ENCODE results near the gene MGAT4D.

The MGAT4D gene

GRCh38 chr4:140406292-140406691, 91.8 kb downstream of the MGAT4D start:
- POLR2A ChIA-PET: no interaction called here
- DNase-seq (ENCODE audit: extremely low spot score): no peak
- TF ChIP-seq CTBP1 (IDR thresholded peaks at IDR 0.05; ENCODE audit: borderline replicate concordance) (no peak), ARNT (IDR thresholded peaks at IDR 0.05) (no peak), SP1 (IDR thresholded peaks at IDR 0.05) (no peak), NFRKB (IDR thresholded peaks at IDR 0.05) (no peak), ZNF384 (IDR thresholded peaks at IDR 0.05) (no peak), FOXK2 (IDR thresholded peaks at IDR 0.05) (no peak), FOXM1 (IDR thresholded peaks at IDR 0.05; ENCODE audit: borderline replicate concordance) (no peak), HDGF (IDR thresholded peaks at IDR 0.05; ENCODE audit: borderline replicate concordance) (no peak), PKNOX1 (IDR thresholded peaks at IDR 0.05) (no peak), BHLHE40 (IDR thresholded peaks at IDR 0.05; ENCODE audit: borderline replicate concordance) (no peak), L3MBTL2 (conservative IDR thresholded peaks at IDR 0.05) (no peak), ELF4 (IDR thresholded peaks at IDR 0.05) (no peak)
- CTCF ChIA-PET: no interaction called here

- POLR2A ChIA-PET: interaction anchor here (1.1 kb wide), 1 partner anchor 27 kb away, joined by 3 read pairs; the partner anchor contains the start of gene SCOC
- TF ChIP-seq TARDBP (IDR thresholded peaks at IDR 0.05) (no peak), FOXM1 (IDR thresholded peaks at IDR 0.05; ENCODE audit: borderline replicate concordance) (no peak)
- CTCF ChIA-PET: no interaction called here
- no peak for DNase-seq (ENCODE audit: extremely low spot score)
Observed at GRCh38 chr4:140400111-140400510, 98.0 kb downstream of the MGAT4D start.

DNA sequence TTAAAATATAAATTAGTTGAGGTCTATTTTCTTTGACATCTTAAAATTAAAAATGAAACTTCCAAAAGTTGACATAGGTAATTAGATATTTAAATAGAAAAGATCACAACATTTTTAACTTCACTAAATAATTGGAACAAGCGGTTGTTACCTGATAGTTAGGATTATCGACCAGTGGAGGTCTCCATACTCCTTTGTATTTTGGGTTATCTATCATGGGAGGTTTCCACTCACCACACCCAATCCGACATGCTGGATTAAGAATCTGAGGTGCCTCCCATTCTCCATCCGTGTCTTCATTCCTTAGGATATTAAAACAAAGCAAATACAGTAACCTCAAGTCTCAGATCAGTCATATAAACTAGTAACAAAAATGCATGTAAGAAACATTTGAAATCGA, 102.4 kb downstream of the MGAT4D start:
- CTCF ChIA-PET: interaction anchor here (0.6 kb wide), 1 partner anchor 73 kb away, joined by 3 read pairs; no protein-coding TSS in a partner anchor
- no peak for TF ChIP-seq LEF1 (IDR thresholded peaks at IDR 0.05; ENCODE audit: borderline replicate concordance)
- TF ChIP-seq TARDBP (IDR thresholded peaks at IDR 0.05): no peak
- TF ChIP-seq SUZ12 (IDR thresholded peaks at IDR 0.05): no peak
- TF ChIP-seq ARNT (IDR thresholded peaks at IDR 0.05): no peak
- TF ChIP-seq L3MBTL2 (conservative IDR thresholded peaks at IDR 0.05): no peak
- TF ChIP-seq SP1 (IDR thresholded peaks at IDR 0.05): no peak
- no peak for TF ChIP-seq HDGF (IDR thresholded peaks at IDR 0.05; ENCODE audit: borderline replicate concordance)
- TF ChIP-seq CTBP1 (IDR thresholded peaks at IDR 0.05; ENCODE audit: borderline replicate concordance): no peak
- no peak for TF ChIP-seq FOXM1 (IDR thresholded peaks at IDR 0.05; ENCODE audit: borderline replicate concordance)
- TF ChIP-seq ELF4 (IDR thresholded peaks at IDR 0.05): no peak
- no peak for TF ChIP-seq FOXA1 (IDR thresholded peaks at IDR 0.05)
- no peak for TF ChIP-seq BHLHE40 (IDR thresholded peaks at IDR 0.05; ENCODE audit: borderline replicate concordance)
- no peak for TF ChIP-seq PKNOX1 (IDR thresholded peaks at IDR 0.05)
- TF ChIP-seq FOXK2 (IDR thresholded peaks at IDR 0.05): no peak
- TF ChIP-seq ZNF384 (IDR thresholded peaks at IDR 0.05): no peak
- no peak for TF ChIP-seq NFRKB (IDR thresholded peaks at IDR 0.05)
- POLR2A ChIA-PET: no interaction called here
- no peak for DNase-seq (ENCODE audit: extremely low spot score)

Data from HEK293T (cell line).